ENCODE results near the gene OXTR.

The OXTR gene

DNA sequence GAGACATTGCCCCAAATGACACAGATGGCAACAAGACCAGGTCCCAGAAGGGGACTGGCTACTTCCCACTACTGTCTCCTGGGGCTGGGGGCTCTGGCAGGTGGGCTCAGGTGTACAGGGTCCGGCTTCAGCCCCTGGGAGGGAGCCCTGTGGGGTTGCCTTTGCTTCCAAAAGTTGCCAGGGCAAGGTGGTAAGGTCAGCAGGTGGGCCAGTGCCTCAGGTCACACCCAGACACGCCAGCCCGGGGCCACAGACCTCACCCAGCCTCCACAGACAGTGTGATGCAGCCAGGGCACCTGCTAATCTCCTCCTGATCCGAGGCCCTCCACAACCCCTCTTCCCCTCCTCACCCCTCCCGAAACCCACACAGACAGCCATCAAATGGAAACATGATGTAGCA, 7.5 kb downstream of the OXTR start:
- TF ChIP-seq, protein P1, sequence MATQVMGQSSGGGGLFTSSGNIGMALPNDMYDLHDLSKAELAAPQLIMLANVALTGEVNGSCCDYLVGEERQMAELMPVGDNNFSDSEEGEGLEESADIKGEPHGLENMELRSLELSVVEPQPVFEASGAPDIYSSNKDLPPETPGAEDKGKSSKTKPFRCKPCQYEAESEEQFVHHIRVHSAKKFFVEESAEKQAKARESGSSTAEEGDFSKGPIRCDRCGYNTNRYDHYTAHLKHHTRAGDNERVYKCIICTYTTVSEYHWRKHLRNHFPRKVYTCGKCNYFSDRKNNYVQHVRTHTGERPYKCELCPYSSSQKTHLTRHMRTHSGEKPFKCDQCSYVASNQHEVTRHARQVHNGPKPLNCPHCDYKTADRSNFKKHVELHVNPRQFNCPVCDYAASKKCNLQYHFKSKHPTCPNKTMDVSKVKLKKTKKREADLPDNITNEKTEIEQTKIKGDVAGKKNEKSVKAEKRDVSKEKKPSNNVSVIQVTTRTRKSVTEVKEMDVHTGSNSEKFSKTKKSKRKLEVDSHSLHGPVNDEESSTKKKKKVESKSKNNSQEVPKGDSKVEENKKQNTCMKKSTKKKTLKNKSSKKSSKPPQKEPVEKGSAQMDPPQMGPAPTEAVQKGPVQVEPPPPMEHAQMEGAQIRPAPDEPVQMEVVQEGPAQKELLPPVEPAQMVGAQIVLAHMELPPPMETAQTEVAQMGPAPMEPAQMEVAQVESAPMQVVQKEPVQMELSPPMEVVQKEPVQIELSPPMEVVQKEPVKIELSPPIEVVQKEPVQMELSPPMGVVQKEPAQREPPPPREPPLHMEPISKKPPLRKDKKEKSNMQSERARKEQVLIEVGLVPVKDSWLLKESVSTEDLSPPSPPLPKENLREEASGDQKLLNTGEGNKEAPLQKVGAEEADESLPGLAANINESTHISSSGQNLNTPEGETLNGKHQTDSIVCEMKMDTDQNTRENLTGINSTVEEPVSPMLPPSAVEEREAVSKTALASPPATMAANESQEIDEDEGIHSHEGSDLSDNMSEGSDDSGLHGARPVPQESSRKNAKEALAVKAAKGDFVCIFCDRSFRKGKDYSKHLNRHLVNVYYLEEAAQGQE (IDR thresholded peaks at IDR 0.05; ENCODE audit: insufficient read depth in 1 of 2, low read depth in 2 of 2, low read length in 2 of 2) = no peak

DNA sequence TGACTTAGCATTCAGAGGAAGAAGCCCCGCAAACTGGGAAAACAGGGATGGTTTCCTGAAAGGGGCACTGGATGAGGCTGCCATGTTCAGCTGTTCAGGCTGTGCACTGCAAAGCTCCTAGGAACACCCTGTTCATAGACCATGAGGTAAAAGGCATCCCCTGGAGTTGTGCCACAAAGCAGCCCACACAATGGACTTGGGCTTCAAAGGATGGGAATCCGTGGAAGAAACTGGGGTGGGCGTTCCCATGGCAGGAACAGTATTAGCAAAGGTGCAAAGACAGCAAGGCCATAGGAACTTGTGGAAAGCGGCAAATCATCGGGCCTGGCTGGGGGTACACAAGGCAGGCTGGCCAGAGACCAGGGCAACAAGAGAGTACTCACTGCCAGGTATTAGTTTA, 8.9 kb downstream of the OXTR start:
- TF ChIP-seq SIN3A (IDR thresholded peaks at IDR 0.05; ENCODE audit: borderline replicate concordance, insufficient read depth, low read length) = no peak
- no peak for TF ChIP-seq POLR2AphosphoS5 (IDR thresholded peaks at IDR 0.05; ENCODE audit: low read depth, low read length)
- TF ChIP-seq, protein P1 (IDR thresholded peaks at IDR 0.05; ENCODE audit: insufficient read depth in 1 of 2, low read depth in 2 of 2, low read length in 2 of 2) = no peak
- no peak for TF ChIP-seq FOXP2 (optimal IDR thresholded peaks at IDR 0.05; ENCODE audit: borderline replicate concordance, extremely low read depth, extremely low read length, insufficient read depth)
- TF ChIP-seq TAF1 (IDR thresholded peaks at IDR 0.05; ENCODE audit: borderline replicate concordance, insufficient read depth, low read length) = no peak

DNA sequence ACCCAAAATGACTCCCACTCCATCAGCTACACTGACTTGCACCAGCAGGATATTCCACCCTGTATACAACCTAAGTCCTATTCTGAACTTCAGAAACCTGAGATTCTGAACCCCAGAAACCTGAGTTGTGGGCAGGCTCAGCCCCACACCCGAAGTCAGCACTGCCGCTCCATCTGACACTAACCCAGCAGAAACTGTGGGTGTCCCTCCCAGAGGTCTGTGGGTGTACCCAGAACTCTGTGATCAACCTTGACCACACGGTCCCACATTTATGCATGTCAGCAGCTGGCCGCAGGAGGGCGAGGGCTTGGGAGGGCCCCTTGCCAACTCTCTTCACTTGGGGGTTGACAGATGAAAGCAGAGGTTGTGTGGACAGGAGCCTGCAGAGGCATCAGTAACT, 9.3 kb downstream of the OXTR start:
- TF ChIP-seq POLR2AphosphoS5 (IDR thresholded peaks at IDR 0.05; ENCODE audit: low read depth, low read length) (no peak), FOXP2 (optimal IDR thresholded peaks at IDR 0.05; ENCODE audit: borderline replicate concordance, extremely low read depth, extremely low read length, insufficient read depth) (no peak)

DNA sequence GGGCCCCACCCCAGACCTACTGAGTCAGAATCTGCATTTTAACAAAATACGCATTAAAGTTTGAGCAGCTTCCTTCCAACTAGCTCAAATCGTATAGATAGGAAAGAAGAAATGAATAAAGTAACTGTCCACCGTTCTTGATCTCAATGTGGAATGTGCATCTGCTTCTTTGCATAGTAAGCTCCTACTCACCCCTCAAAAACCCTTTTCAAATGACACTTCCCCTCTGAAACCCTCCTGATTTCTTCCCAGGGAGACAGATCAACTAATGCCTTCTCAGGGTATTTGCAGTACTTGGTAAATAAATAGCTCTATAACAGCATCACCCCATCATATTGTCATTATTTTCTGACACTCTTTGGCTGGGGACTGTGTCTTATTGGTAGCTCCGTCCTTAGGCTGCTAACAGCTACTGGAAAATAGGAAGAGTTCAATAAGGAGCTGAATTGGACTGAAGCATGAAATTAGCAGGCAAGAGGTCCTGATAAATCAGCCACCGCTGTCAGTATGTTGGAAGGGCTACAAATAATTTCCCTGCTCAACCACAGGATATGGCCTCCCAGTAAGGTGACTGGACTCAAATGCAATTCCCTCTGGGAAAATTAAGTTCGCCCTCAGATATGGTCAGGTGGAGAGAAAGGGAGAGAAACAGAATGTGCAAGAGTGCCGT, 10.2 kb downstream of the OXTR start:
- TF ChIP-seq, protein P1 (IDR thresholded peaks at IDR 0.05; ENCODE audit: insufficient read depth in 1 of 2, low read depth in 2 of 2, low read length in 2 of 2) = no peak
- no peak for TF ChIP-seq POLR2AphosphoS5 (IDR thresholded peaks at IDR 0.05; ENCODE audit: low read depth, low read length)
- TF ChIP-seq TAF1 (IDR thresholded peaks at IDR 0.05; ENCODE audit: borderline replicate concordance, insufficient read depth, low read length) = no peak
- TF ChIP-seq SIN3A (IDR thresholded peaks at IDR 0.05; ENCODE audit: borderline replicate concordance, insufficient read depth, low read length) = no peak
- no peak for TF ChIP-seq FOXP2 (optimal IDR thresholded peaks at IDR 0.05; ENCODE audit: borderline replicate concordance, extremely low read depth, extremely low read length, insufficient read depth)

DNA sequence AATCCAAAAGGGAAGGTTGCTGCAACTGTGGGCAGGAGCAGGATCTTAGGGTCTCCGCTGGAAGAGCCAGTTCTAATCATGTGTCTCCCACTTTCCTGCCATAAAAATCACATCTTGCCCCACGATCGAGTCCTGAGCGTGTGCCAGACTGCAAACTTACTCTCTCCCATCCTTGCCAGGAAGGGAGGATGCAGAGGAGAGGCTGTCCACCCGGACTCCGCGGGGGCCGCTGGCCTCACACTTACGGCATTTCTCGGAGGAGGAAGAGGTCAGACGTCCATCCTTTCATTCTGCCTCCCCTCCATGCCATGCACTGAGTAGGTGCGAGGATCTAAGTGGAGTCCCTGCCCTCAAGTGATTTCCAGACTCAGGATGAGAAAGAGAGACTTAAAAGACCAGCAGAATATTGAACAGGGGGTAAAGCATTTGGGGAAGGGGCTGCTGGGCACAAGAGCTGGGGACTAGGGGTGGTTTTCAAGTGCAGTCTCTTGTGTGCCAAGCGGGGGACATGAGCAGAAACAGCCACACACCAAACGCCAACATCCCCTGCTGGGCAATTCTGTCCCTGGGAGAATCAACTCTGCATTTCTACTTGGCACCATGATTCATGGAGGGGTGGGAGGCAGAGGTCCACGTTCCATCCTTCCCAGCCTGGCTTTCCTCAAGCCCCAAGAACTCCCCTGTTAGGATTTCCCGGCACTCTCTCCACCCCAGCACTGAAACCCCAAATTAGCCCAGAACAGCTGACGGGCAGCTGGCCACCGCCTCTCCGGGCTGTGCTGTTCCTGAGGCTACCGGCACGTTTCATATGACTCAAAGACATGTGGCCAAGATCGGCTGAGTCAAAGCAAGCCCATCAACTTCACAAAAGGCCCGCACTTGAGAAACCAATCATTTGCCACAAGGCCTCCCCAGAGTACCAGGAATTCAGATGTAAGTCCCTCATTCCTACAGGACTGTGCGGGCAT, 11.6 kb downstream of the OXTR start:
- no peak for TF ChIP-seq FOXP2 (optimal IDR thresholded peaks at IDR 0.05; ENCODE audit: borderline replicate concordance, extremely low read depth, extremely low read length, insufficient read depth)
- TF ChIP-seq, protein P1 (IDR thresholded peaks at IDR 0.05; ENCODE audit: insufficient read depth in 1 of 2, low read depth in 2 of 2, low read length in 2 of 2) = no peak
- no peak for TF ChIP-seq TAF1 (IDR thresholded peaks at IDR 0.05; ENCODE audit: borderline replicate concordance, insufficient read depth, low read length)
- TF ChIP-seq SIN3A (IDR thresholded peaks at IDR 0.05; ENCODE audit: borderline replicate concordance, insufficient read depth, low read length) = no peak
- no peak for TF ChIP-seq POLR2AphosphoS5 (IDR thresholded peaks at IDR 0.05; ENCODE audit: low read depth, low read length)
